Measurements from ENCODE around the gene RPTOR.

Gene RPTOR

DNA sequence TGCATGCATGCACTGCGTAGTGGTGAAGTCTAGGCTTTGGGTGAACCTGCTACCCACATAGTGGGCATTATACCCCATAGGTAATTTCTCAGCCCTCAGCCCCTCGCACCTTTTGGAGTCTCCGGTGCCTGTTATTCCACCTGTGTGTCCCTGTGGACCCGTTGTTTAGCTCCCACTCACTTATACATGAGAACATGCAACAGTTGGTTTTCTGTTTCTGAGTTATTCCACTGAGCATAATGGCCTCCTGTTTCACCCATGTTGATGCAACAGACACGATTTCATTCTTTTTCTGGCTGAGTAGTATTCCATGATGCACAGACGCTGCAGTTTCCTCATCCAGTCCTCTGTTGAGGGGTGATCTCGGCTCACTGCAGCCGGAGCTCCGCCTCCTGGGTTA lies 305.5 kb downstream of the RPTOR start:
- DNase-seq (ENCODE audit: low spot score) = no peak

DNA sequence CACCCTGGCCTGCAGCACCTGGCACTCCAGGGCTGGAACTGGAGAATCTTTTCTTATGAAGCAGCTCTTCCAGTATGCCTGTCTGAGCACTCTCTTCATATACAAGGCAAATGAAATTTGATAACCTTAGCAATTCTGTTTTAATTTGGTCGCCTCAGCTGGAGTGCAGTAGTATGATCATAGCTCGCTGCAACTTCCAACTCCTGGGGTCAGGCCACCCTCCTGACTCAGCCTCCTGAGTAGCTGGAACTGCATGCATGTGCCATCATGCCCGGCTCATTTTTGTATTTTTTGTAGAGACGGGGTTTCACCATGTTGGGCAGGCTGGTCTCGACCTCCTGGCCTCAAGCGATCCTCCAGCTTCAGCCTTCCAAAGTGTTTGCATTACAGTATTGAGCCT lies 306.2 kb downstream of the RPTOR start:
- no peak for DNase-seq (ENCODE audit: low spot score)

DNA sequence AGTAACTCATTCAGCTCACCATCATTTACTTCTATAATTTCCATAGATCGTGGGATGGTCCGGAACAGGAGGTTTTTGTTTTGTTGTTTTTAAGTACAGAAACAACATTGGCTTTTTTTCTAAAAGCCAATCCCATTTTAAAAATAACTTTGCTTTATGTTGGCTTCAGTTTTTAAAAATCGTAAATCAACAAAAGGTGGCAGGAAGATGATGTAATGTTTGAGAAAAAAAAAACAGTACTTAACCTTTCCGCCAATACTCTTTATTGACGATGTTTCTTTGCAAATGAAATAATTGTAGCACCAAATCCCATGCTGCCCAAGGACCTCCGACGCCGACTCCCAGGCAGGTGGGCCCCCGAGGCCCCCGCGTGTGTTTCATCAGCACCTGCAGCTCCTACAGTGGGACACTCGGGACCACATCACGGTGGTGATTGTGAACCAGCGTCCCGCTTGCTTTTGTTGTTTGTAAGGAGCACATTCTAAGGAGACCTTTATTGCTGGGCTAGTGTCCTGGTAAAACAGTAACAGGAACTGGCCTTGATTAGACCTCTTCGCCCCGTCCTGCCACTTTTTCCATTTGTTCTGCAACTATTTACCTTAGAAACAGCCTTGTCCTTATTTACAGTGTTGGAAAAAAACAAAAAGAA lies 306.8 kb downstream of the RPTOR start:
- no peak for DNase-seq (ENCODE audit: low spot score)

DNA sequence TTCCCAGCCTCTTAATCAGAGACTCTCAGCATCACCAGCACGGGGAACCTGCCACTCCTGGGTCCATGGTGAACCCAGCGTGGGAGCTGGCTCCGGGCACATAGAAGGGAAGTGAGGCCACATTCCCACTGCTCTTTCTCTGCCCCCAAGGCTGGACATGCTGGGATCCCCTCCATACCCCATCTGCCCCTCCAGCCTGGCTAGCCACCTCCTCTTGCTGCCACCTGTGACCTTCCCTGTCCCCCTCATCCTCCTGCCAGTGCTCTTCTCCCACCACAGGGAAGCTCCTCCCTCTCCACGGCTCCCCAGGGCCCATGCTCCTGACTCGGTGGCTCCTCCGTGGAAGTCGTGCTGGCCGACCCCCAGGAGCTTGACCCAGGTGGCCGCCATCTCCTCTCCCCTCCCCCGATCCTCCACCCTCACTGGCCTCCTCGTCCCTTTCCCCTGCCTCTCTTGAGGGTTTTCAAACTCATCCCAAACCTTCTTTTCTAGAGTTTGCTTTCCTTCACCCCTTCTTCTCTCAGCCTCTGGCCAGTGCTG lies 307.9 kb downstream of the RPTOR start:
- no peak for DNase-seq (ENCODE audit: low spot score)

DNA sequence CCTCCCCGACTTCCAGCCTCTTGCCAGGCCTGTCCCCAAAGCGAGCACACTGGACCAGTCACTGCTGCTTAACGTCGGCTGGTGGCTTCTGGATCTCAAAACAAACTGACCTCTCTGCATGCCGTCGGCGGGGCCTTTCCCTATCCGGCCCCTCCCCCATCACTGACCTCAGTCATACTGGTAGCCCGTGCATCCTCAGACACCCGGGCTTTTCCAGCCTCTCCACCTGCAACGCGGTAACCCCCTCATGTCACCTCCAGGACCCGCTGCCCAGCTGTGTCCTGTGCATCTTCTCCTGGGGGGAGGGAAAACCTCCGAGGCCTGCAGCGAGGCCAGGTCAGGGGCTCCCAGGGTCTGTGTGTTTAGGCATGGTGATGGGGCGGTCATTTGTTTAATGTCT lies 308.4 kb downstream of the RPTOR start:
- DNase-seq (ENCODE audit: low spot score) = no peak

DNA sequence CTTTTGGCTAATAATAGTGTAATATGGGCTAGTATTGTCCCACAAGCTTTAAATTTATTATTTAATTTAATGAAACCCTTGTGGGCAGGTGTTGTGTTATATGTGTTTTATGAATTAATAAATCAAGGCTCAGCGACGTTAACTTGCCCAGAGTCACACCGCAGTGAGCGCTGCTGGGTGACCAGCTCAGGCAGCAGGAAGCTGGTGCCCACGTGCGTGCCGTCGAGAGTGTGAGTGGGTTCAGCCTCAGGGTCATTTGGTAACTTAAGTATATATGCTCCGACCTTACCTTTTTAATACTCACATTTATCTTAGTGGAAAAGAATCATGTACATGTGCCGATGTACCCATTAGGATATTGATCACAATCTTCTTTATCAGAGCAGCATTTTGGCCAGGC lies 309.6 kb downstream of the RPTOR start:
- DNase-seq (ENCODE audit: low spot score) = no peak

DNA sequence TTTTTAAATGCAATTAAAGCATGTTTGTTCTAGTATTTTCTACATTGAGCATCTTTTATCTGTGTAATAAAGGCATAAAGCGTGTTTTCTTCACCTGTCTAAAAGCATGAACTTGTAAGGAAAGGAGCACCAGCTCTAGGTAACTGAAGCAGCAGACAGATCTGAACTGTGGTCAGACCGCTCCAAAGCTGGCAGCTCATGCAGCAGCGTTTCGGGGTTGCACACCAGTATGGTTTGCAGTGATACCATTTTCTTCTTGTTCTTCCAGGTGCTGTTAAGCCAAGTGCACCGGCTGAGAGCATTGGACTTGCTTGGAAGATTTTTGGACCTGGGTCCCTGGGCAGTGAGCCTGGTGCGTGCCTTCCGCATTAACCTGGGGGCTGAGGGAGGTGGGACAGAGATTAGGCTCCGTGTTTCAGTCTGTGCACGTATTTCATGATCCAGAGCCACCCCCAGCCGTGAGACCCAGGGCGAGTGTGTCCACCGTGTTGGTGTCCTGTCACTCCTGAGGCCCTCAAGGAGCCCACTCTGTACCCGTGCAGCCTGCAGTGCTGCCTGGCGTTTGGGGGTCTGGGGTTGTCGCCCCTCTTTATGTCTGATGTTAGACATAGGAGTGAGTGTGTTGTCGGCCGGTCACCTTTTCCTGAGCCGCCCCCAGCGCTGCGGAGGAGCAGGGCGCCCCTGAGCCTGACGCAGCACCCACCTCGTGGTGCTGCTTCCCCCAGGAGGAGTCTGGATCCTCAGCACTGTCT lies 310.7 kb downstream of the RPTOR start:
- DNase-seq (ENCODE audit: low spot score) = no peak

DNA sequence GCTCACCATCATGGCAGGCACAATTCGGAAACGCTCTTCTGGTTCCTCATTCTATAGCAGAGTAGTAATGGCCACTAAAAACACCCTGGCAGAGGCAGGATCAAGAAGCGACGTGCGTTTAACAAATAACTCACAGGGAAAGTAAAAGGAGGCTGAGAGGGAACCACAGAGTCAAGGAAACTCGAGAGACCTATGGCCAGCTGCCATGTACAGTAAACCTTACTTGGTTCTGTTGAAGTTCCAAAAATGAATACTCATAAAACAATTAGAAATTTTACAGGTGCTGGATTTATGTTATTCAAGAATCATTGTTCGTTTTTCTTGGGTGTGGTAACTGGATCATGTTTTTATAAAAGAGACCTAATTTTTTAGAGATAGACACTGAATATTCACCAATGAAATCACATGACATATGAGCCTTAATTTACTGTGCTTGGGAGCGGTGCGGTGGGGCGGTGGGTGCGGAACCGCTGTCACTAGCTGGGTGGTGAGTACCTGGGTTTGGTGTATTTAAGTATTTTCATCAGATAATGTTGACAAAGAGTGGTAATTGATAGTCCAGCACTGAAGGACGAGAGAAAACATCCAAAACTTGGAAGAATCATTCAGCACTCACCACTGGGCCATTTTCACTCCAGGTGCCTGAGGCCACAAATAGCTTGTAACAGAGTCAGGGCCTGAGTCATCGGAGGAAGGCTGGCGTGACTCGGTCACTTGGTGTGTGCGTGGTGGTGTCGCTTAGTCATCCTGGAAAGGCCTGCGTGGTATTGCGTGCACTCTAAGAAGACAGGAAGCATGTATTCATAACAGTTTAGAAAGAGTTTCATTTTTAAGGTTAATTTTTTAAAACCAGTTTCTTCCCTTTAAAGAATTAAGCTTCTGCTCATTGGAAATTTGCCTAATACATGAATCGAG lies 311.6 kb downstream of the RPTOR start:
- peak; percentile 90 for DNase-seq (ENCODE audit: low spot score)

DNA sequence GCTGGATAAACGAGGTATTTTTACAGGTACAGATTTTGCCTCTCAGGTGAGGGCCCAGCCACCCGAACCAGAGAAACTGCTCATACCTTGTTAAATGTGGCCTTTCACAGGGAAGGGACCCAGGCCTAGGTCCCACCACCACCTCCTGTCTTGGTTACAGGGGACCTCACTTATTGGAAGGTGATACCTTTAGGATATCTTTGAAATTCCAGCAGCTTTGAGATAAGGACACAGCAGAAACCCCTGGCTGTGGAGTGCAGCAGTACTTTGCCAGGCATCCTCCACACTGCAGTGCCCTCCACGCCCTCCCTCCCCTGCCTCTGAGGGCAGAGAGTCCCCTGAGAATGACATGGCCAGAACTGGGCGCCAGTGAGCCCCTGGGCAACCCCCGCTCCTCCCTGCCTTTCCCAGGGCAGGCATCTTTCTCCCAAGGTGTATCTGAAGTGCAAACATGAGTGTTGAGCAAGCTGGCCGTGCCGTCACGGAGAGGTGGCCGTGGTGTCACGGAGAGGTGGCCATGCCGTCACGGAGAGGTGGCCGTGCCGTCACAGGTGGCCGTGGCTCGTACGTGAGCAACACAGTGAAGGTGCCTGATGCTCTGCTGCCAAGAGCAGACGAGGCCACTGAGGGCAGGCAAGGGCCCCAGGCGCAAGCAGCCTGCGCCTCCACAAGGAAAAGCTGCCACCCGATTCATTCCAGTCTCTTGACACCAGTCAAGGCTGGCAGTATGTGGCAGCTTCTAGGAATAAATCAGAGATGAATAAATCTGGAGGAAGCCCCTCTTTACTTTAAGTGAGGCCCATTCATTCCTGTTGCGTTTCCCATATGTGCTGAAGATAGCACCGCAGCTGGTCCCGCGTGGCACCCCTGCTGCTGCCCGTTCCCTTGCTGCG lies 312.5 kb downstream of the RPTOR start:
- DNase-seq (ENCODE audit: low spot score) = no peak

DNA sequence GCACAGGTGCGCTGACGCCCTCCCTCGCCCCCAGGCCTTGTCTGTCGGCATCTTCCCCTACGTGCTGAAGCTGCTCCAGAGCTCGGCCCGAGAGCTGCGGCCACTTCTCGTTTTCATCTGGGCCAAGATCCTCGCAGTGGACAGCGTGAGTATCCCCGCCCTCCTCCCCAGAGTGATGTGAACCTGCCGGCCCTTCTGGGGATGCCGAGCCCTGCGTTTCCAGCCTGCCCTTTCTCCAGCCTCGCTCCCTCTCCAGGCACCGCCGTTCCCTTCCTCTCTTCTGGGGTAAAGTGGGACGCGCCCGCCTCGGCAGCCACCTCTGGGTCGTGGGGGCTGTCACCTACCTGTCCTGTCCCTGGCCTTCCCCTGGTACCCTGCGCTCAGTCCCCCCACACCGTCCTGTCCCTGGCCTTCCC lies 313.1 kb downstream of the RPTOR start:
- no peak for DNase-seq (ENCODE audit: low spot score)

DNA sequence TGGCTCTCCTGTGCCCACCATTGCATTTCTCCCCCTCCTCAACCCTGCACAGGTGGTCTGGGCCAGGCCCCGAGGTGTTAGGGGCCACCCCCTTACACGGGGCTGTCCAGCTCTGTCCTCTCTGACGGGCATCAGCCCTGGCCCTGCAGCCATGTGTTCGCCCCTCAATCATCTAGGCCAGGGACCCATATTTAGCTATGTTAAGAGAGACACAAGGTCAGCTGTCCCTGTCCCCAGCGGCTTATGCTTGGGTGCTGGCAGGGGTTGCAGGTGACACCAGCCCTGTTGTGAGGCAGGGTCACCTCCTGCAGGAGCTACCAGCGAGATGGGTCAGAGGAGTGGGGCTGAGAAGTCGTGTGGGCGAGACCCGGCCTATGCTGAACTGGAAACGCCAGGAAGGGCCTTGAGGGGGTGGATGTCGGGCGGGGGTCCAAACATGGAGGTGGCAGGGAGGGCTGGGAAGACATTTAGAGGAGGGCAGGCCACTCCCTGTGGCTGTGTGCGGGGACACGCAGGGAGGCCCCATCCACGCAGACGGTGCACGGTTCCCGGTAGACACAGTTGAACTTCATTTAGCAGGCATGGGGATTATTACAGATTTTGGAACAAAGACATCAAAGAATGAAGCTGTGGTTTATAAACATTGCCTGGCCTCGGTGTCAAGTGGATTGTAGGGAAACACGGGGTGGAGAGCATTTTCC lies 313.8 kb downstream of the RPTOR start:
- no peak for DNase-seq (ENCODE audit: low spot score)

DNA sequence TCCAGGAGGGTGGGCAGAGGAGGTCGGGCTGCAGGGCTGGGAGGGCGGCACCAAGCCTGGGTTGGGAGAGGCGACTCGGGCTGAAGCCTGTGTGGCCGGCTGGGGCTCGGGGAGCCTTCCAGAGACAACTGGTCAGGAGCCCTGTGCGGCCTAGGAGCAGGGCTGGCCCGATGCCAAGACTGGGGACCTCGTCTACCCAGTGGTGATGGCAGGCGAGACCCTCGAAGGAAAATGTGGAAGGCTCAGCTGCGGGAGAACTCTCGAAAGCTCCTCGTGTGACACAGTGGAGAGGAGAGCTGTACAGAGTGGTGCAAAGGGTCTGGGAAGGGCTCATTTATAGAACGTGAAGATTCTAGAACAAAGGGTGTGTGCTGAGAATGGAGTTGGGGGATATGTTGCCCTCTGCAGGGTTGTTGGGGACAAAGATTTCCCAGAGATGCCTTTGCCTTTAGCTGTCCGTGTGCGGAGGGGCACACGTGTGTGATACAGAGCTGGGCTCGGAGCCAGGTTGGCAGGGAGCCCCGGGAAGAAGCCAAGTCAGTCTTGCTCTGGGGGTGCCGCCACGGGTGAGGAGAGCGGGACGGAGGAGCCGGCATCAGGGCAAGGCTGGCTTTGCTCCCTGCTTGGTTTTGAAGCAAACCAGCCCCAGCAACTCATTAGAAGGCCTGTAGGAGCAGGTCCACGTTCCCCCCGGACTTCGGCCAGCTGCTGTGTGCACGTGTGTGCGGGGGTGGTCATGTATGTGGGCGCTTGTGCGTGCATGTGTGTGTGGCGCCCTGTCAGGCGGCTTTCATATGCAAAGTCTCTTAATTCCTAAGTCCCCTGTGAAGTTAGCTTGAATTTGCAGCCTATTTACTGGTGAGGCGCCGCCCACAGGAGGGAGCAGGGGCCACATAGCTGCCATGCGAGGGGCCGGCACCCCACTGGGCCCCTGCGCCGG lies 314.6 kb downstream of the RPTOR start:
- DNase-seq (ENCODE audit: low spot score) = no peak

DNA sequence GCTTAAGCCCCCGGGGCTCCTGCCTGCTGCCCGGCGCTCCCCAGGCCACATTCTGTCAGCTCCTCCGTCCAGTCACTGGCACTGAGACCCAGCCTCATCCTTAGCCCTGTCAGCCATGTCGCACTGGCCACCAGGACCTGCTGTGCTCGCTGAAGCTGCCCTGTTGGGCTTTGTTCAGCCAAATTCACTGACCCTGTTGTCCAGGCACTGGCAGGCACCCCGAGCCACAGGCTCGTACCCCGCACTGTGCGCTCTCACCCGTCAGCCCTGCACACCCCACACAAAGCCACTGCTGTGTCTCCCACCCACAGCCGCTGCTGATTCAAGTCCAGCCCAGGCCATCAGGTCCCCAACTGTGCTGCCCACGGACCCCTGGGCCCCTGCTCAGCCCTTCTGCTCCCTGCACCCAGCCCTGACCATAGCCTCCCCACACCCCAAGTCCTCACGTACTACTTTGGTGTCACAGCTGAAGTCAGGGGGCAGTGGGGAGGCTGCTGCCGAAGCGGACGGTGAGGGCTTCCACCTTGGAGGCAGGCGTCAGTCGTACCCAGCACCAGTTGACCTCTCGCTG lies 315.5 kb downstream of the RPTOR start:
- no peak for DNase-seq (ENCODE audit: low spot score)

DNA sequence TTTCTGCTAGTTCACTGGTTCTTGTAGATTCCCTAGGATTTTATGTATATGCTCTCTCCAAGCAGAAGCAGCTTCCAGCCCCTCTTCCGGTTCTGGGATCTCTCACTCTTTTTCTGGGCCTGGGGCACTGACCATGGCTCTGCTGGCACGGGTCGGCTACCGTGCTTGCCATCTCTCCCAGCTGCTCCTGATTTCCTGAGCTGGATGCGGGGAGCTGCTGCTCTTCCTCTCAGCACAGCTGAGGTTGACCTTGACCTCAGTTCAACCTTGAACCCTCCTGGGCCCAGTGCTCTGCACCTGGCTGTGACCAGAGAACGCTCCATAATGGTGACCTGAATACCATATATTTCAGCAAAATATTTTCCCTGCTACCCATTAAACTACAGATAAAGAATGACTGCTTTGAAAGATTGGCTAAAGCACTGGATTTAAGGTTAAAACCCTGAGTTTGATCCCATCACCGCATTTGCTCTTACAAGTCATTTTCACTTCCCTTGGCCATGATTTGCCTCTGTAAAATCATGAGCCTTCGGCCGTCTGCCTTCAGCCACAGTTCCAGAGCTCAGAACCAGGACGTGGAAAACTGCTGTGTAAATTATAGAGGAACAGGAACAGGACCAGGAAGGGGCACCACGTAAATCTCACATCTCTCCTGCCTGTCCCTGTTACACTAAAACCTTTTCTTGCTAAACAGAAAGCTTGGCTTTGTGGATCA lies 316.2 kb downstream of the RPTOR start:
- no peak for DNase-seq (ENCODE audit: low spot score)

DNA sequence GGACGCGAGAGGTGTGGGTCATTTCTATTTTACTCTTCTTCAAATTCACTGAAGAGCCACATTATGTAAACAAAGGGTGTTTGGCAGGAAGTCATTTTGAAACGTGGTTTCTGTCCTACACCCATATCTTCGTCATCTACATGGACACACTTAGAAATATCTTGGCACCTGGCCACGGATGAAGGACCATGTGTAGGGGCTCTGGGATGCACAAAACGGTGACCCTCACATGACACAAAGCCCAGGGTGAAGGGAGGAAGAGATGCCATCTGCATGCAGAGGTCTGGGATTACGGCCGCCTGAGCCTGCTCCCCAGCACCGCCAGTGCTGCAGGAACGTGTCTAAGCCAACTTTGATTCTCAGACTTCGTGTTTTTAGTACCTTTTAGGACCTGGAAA lies 316.8 kb downstream of the RPTOR start:
- DNase-seq (ENCODE audit: low spot score) = no peak

DNA sequence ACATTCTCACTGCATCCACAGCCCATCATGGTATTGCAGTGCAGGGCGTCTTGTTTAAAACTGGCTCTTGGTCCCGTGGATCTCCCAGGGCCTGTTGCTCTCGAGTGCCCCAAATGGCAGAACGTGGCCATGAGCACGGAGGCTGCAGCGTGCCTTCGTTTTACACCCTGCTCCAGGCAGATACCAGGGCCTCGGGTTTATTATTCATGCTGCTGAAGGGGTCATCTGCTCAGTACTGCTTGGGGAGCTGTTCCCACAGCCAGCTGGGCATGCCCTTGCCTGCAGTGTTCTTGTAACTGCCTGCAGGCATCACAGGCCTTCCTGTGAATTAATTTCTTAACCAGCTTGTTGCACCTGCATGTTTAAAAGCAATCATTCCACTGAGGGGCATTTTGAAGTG lies 317.3 kb downstream of the RPTOR start:
- DNase-seq (ENCODE audit: low spot score) = peak; percentile 60

DNA sequence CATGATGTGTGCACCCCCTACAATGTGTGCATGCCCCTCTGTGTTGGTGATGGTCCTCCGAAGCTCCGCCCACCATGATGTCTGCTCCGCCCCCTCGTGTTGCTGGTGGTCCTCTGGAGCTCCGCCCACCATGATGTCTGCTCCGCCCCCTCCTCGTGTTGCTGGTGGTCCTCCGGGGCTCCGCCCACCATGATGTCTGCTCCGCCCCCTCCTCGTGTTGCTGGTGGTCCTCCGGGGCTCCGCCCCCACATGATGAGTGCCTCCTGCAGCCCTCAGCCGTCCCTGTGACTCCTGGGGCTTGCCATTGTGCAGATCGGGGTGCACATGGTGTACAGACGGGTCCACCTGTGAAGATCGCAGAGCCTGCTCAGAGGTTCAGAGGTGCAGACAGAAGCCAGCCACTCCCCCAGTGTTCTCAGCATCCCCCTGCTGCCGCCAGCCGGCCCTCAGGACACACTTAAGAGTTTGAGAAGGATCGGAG lies 317.9 kb downstream of the RPTOR start:
- no peak for DNase-seq (ENCODE audit: low spot score)

DNA sequence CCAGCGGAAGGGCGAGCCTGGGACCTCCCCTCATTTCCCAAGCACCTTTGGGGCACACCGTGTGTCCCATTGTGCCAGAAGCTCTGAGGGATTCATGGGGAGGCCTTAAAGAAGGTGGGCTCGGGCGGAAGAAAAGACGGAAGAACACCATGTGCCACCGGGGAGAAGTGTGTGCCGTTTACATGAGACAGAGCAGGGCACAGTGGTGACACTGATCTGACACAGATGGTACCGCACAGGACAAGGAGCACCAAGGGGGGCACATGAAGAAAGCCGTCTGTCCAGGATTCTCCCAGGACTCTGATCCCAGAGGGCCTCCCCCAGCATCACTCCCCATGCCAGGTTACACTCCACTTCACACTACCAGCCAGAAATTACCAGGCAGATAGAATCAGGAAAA lies 318.3 kb downstream of the RPTOR start:
- DNase-seq (ENCODE audit: low spot score) = no peak

DNA sequence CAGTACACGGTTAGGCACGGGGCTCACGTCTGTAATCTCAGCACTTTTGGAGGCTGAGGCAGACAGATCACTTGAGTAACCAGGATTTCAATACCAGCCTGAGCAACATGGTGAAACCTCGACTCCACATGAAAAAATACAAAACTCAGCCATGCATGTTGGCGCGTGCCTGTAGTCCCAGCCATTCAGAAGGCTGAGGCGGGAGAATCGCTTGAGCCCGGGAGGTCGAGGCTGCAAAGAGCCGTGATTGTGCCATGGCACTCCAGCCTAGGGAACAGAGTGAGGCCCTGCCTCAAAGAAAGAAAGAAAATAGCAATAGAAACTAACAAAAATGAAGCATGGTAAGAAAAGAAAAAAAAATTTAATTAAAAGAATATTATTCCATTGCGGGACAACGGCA lies 319.0 kb downstream of the RPTOR start:
- DNase-seq (ENCODE audit: low spot score) = no peak

All from CD4-positive, alpha-beta T cell treated with Interleukin-2 at 100 ng/mL for 4 hours (primary cell).